Esophagus (tissue), 2 donors: ENCODE measurements around the gene KRT12. TPM values are rescaled to one million over a fixed set of nuclear protein-coding genes. Genes with fewer than 3 reads are reported as not detected.
"Not testable (repeated sequence)": the region's sequence is repeated elsewhere in the genome, so short reads cannot be mapped to it uniquely, and the experiment has no call there.

Source experiments
- H3K27ac ChIP-seq, 2 donors: one replicate each; pipeline ENCODE4 v1.5.1; 2013; ENCODE audit warnings: low read depth in 2 of 2, mild to moderate bottlenecking in 2 of 2, inconsistent platforms in 1 of 2, low read length in 1 of 2, moderate library complexity in 1 of 2
- H3K27me3 ChIP-seq, 2 donors: one replicate each; pipeline ENCODE4 v1.6.1; 2013; ENCODE audit warnings: low read length in 2 of 2, control low read depth in 1 of 2, mild to moderate bottlenecking in 1 of 2; ENCODE audit not compliant: insufficient read depth in 2 of 2, control insufficient read depth in 1 of 2
- H3K36me3 ChIP-seq, 2 donors: one replicate each; pipeline ENCODE4 v1.6.1; 2013; ENCODE audit warnings: low read length in 1 of 2; ENCODE audit not compliant: control insufficient read depth in 2 of 2, insufficient read depth in 2 of 2
- H3K4me1 ChIP-seq, 2 donors: one replicate each; pipeline ENCODE4 v1.6.1; 2013; ENCODE audit warnings: low read length in 1 of 2; ENCODE audit not compliant: control insufficient read depth in 2 of 2, insufficient read depth in 2 of 2
- H3K4me3 ChIP-seq, 2 donors: one replicate each; pipeline ENCODE4 v1.5.1; 2013; ENCODE audit warnings: low read length in 2 of 2, mild to moderate bottlenecking in 2 of 2, low read depth in 1 of 2, moderate library complexity in 1 of 2
- H3K9me3 ChIP-seq, 2 donors: one replicate each; pipeline ENCODE4 v1.6.1; 2013; ENCODE audit warnings: mild to moderate bottlenecking in 2 of 2, low read depth in 1 of 2, low read length in 1 of 2, moderate library complexity in 1 of 2; ENCODE audit not compliant: control insufficient read depth in 2 of 2, insufficient read depth in 1 of 2
- WGBS, 2 donors: extraction: QIAGEN DNeasy Blood & Tissue Kit; methylation state at CpG; one replicate each; pipeline ENCODE4 v1.1.7; 2013; 5-methylcytosine and 5-hydroxymethylcytosine counted together
- polyA plus RNA-seq, 2 donors: library from polyadenylated mRNA; stranded (reverse); fragments of 200-250 nt; gene quantifications; one replicate each; pipeline ENCODE4 v1.2.3, GENCODE V29; 2013
- donor health status: healthy with polysubstance abuse.
- donor health status: Bipolar disorder and iron deficiency.

The KRT12 gene
- polyA plus RNA-seq, 2 donors = not detected

GRCh38 chr17:40820228-40820838 is 46.7 kb downstream of the KRT12 start:
- no peak overlapping the region for H3K4me3 ChIP-seq
- no peak overlapping the region for H3K27ac ChIP-seq
- no peaks in the 10 kb centered on the region for H3K9me3 ChIP-seq
- H3K27me3 ChIP-seq = no peaks in the 10 kb centered on the region
- peaks cover 0 to 3% of the 10 kb centered on the region in 2 donors for H3K36me3 ChIP-seq
- WGBS, 2 donors = 85 to 86% methylated on average over 9 of the region's 9 CpGs
- peaks cover 0 to 2% of the 10 kb centered on the region in 2 donors for H3K4me1 ChIP-seq

GRCh38 chr17:40819528-40820125 is 47.4 kb downstream of the KRT12 start:
- Histone ChIP-seq H3K4me3 (peak overlapping the region; percentile 19 to 86), H3K4me1 (peaks cover 0 to 2% of the 10 kb centered on the region in 2 donors), H3K9me3 (no peaks in the 10 kb centered on the region), H3K27me3 (no peaks in the 10 kb centered on the region), H3K36me3 (peaks cover 0 to 3% of the 10 kb centered on the region in 2 donors), H3K27ac (peak overlapping the region in 1 of 2 donors; percentile 49)
- 50 to 51% methylated on average over 9 of the region's 9 CpGs for WGBS, 2 donors

- WGBS, 2 donors = 2% methylated on average over 54 to 73 of the region's 73 CpGs
- peaks cover 0 to 2% of the 10 kb centered on the region in 2 donors for H3K4me1 ChIP-seq
- peak overlapping the region; percentile 93 to 96 for H3K27ac ChIP-seq
These were observed 48.1 kb downstream of the KRT12 start for GRCh38 chr17:40818733-40819527.

GRCh38 chr17:40818343-40818732 is 48.7 kb downstream of the KRT12 start:
- WGBS, 2 donors = 10 to 14% methylated on average over 7 of the region's 7 CpGs
- Histone ChIP-seq H3K9me3 (no peaks in the 10 kb centered on the region), H3K36me3 (peaks cover 0 to 3% of the 10 kb centered on the region in 2 donors), H3K27me3 (no peaks in the 10 kb centered on the region), H3K4me3 (peak overlapping the region; percentile 75 to 86), H3K27ac (peak overlapping the region; percentile 93 to 96), H3K4me1 (peaks cover 0 to 2% of the 10 kb centered on the region in 2 donors)

More at GRCh38 chr17:40818733-40819527, 48.1 kb downstream of the KRT12 start:
- Histone ChIP-seq H3K4me3 (peak overlapping the region; percentile 75 to 86), H3K9me3 (no peaks in the 10 kb centered on the region), H3K36me3 (peaks cover 0 to 3% of the 10 kb centered on the region in 2 donors), H3K27me3 (no peaks in the 10 kb centered on the region)

- H3K27ac ChIP-seq = no peak overlapping the region
- no peaks in the 10 kb centered on the region for H3K27me3 ChIP-seq
- no peaks in the 10 kb centered on the region for H3K9me3 ChIP-seq
- H3K4me1 ChIP-seq = no peaks in the 10 kb centered on the region
- no peak overlapping the region for H3K4me3 ChIP-seq
- WGBS, 2 donors = 98% methylated on average over 4 of the region's 4 CpGs
- peaks cover 0 to 3% of the 10 kb centered on the region in 2 donors for H3K36me3 ChIP-seq
These were observed 49.8 kb downstream of the KRT12 start for GRCh38 chr17:40817103-40817682.

GRCh38 chr17:40816569-40816968 is 50.5 kb downstream of the KRT12 start:
- WGBS, 2 donors = 91 to 96% methylated on average over 3 of the region's 3 CpGs

GRCh38 chr17:40815381-40815780 is 51.6 kb downstream of the KRT12 start:
- Histone ChIP-seq H3K4me1 (no peaks in the 10 kb centered on the region), H3K9me3 (no peaks in the 10 kb centered on the region), H3K4me3 (no peak overlapping the region), H3K36me3 (no peaks in the 10 kb centered on the region), H3K27me3 (no peaks in the 10 kb centered on the region), H3K27ac (no peak overlapping the region)
- WGBS, 2 donors = 90 to 92% methylated on average over 1 of the region's 1 CpG

More at GRCh38 chr17:40816569-40816968, 50.5 kb downstream of the KRT12 start:
- Histone ChIP-seq H3K36me3 (no peaks in the 10 kb centered on the region), H3K27ac (no peak overlapping the region), H3K27me3 (no peaks in the 10 kb centered on the region), H3K4me1 (no peaks in the 10 kb centered on the region), H3K9me3 (no peaks in the 10 kb centered on the region), H3K4me3 (no peak overlapping the region)

- WGBS, 2 donors = 89 to 91% methylated on average over 3 of the region's 3 CpGs
- H3K9me3 ChIP-seq, H3K4me1 ChIP-seq, H3K27ac ChIP-seq, H3K27me3 ChIP-seq, H3K4me3 ChIP-seq, H3K36me3 ChIP-seq: not testable (repeated sequence)
These were observed 52.4 kb downstream of the KRT12 start for GRCh38 chr17:40814657-40815056.

GRCh38 chr17:40813804-40814203 is 53.2 kb downstream of the KRT12 start:
- WGBS, 2 donors = 40 to 43% methylated on average over 4 of the region's 4 CpGs
- no peak overlapping the region for H3K27ac ChIP-seq
- H3K9me3 ChIP-seq = no peaks in the 10 kb centered on the region
- no peaks in the 10 kb centered on the region for H3K27me3 ChIP-seq
- no peaks in the 10 kb centered on the region for H3K4me1 ChIP-seq
- H3K36me3 ChIP-seq = no peaks in the 10 kb centered on the region
- H3K4me3 ChIP-seq = no peak overlapping the region
